Raji (cell line): ENCODE measurements around the gene PAX8.

Experiments
- POLR2A ChIP-seq: IDR thresholded peaks from 2 replicates; pipeline ENCODE4 v1.6.1; 2011; ENCODE audit warnings: low read depth, low read length, control low read depth; ENCODE audit not compliant: insufficient read depth

The PAX8 gene

DNA sequence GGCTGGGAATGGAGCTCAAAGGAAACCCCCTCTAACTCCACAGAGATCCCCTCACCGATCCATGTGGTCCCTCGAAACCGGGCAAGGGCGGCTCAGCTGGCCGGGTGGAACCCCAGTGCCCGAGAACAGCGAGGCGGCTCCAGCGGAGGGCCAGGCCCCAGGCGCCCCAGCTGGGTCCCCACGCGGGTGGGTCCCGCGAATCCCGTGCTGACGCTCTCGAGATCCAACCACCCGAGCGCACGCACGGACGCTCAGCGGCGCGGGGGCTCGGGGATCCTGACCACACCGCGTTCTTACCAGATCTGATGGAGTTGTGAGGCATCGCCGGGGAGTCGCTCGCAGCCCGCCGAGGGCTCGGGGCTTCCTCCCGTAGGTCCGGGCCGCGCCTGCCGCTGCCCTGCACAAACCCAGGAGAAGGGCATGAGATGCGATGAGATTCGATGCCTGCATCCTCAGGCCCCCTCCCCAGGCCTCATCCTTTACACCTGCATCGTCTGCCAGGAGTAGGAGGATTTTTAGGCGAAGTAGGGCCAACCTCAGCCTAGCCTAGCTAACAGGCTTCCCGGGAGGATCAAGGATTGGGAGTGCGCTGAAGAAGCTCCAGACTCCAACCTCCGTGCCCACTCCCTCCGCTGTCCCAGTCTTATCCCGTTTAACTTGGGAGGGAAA, 514 bp downstream of the PAX8 start:
- TF ChIP-seq POLR2A = no peak

GRCh38 chr2:113277474-113278072, 1.1 kb downstream of the PAX8 start:
- no peak for TF ChIP-seq POLR2A

DNA sequence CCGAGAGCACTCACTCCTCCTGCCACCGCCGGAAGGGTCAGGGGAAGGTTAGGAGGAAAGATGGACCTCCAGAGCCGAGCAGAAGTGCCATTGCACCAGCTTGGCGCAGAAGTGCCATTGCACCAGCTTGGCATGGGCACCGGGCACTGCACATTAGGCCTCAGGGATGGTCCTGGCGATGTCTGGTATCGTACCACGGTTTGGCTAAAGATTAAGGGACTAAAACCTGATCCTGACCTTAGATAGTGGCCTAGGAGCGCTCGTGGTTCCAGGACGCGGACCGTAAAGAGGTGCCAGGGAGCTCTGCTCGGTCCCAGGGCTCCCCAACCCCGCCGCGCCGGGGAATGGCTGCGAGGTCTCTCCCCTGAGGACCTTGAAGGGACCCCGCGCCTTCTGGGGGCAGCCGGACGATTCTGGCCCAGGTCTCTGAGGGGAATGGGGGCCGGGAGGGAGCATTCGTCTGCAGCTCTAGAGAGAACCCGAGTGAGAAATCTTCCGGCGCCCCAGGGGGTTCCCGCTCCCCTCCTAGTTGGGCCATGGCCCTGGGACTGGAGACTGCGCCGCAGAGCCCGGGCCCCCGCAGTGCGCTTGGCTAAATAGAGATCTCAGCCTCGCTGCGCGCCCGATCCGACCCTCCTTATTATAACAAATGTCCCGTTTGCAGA, 1.8 kb downstream of the PAX8 start:
- TF ChIP-seq POLR2A = no peak

DNA sequence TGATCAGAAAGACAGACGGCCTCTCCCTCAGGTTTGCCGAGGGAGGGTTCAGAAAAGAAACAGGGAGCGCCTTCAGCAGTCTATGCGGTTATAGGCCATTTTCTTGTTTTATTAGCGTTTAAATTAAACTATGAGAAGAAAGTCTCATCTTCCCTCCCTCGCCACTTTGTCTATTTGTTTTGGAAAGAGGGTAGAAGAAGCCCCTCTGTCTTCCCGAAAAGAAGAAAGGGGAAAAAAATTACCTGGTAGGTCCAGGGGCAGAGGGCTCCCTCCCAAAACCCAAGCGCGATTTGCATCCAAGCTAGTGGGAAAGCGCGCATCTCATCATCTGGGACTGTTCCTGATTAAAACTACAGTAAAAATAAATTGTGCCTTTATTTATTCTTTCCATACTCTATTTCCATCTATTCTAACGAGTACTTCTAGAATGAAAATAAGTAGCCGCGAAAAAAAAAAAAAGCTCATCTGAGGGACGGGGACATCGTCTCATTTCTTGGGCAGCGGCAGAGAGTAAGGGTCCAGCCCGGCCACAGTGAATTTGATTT, 2.4 kb downstream of the PAX8 start:
- no peak for TF ChIP-seq POLR2A

- TF ChIP-seq POLR2A = no peak
Observed at GRCh38 chr2:113275556-113276215, 3.0 kb downstream of the PAX8 start.

- no peak for TF ChIP-seq POLR2A
Observed at GRCh38 chr2:113274432-113274831, 4.3 kb downstream of the PAX8 start.

GRCh38 chr2:113273981-113274380, 4.7 kb downstream of the PAX8 start:
- no peak for TF ChIP-seq POLR2A

DNA sequence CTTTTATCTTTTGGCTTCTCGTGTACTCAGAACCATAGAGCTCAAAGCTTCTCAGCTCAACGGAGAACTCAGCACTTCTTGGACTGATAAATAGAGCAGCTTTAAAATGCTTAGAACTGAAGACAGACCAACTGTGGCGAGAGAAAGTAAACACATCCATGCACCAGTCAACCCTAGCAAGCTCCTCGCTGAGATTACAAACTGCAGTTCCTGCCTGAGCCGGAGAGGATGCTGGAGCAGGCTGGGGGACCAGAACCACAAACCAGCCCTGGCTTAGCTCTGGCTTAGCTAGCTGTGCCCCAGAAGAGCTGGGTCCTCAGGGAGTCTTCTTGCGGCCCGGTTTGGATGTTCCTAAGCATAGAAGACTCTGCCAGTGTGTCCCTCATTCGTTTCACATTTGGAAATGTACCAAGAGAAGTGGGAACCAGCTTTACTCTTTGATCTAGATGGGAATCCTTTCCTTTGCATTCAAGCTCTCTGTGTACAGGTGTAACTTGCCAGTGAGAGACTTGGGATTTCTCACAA, 5.6 kb downstream of the PAX8 start:
- TF ChIP-seq POLR2A = no peak

GRCh38 chr2:113272477-113272876, 6.2 kb downstream of the PAX8 start:
- no peak for TF ChIP-seq POLR2A

GRCh38 chr2:113268621-113269360, 9.9 kb downstream of the PAX8 start:
- TF ChIP-seq POLR2A = no peak

- no peak for TF ChIP-seq POLR2A
Observed at GRCh38 chr2:113266431-113266830, 12.3 kb downstream of the PAX8 start.

- TF ChIP-seq POLR2A = no peak
Observed at GRCh38 chr2:113264713-113265403, 13.9 kb downstream of the PAX8 start.

GRCh38 chr2:113263546-113263945, 15.2 kb downstream of the PAX8 start:
- no peak for TF ChIP-seq POLR2A

- no peak for TF ChIP-seq POLR2A
Observed at GRCh38 chr2:113260991-113261390, 17.7 kb downstream of the PAX8 start.

DNA sequence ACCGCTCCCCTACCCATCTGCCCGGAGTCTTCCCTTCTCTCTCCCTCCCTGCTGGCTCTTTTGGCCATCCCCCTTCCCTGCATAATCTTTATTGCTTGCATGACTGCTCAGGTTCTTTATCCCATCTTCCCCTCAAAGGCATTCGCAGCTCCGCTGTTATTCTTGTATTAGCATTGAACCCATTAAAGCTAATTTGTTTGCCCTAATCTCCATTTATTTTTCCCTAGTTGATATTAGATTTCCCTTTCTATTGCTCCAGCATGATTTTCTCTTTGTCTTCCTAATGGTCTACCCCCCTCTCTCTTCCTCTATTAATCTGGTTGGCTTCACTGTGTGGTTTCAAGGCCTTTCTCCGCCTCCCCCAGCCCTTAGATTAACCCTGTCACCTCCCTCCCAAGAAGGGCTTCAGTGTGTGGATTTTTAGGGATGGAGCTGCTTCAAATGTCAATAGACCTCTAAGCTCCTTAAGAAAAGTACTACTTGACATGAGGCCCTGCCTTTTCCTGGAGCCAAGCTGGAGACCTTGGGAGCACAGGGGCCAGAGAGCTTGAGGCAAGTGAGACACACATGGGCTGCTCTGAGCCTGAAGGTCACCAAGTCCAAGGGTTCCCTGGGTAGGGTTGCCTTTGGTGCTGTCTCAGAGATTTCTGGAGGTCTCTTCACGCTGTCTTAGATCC, 20.1 kb downstream of the PAX8 start:
- TF ChIP-seq POLR2A = no peak
